ENCODE data around the gene HTR3A. TPM values are rescaled to one million over a fixed set of nuclear protein-coding genes. Genes with fewer than 3 reads are reported as not detected.

HTR3A gene
- total RNA-seq, 1 donor from 2014 or later: not detected

- no peaks in the 10 kb centered on the region for H3K4me1 Mint-ChIP-seq
- DNase-seq (ENCODE audit: low spot score in 2 of 2, unreplicated experiment in 2 of 2): no peak
- H3K4me3 Mint-ChIP-seq: no peak overlapping the region
- H3K36me3 Mint-ChIP-seq: no peaks in the 10 kb centered on the region
- H3K9me3 Mint-ChIP-seq: no peaks in the 10 kb centered on the region
- peaks cover 88% of the 10 kb centered on the region for H3K27me3 Mint-ChIP-seq (ENCODE audit: low read depth)
- H3K27ac Mint-ChIP-seq: no peak overlapping the region
- no peak for TF ChIP-seq CTCF (IDR thresholded peaks at IDR 0.05; ENCODE audit: unreplicated experiment)
These were observed 52.5 kb downstream of the HTR3A start for GRCh38 chr11:114027391-114027790.

- H3K4me3 Mint-ChIP-seq: no peak overlapping the region
- DNase-seq (ENCODE audit: low spot score in 2 of 2, unreplicated experiment in 2 of 2): no peak
- H3K27ac Mint-ChIP-seq: no peak overlapping the region
- no peaks in the 10 kb centered on the region for H3K9me3 Mint-ChIP-seq
- H3K27me3 Mint-ChIP-seq (ENCODE audit: low read depth): peaks cover 88% of the 10 kb centered on the region
- no peaks in the 10 kb centered on the region for H3K4me1 Mint-ChIP-seq
- H3K36me3 Mint-ChIP-seq: no peaks in the 10 kb centered on the region
- no peak for TF ChIP-seq CTCF (IDR thresholded peaks at IDR 0.05; ENCODE audit: unreplicated experiment)
These were observed 53.0 kb downstream of the HTR3A start for GRCh38 chr11:114027926-114028325.

GRCh38 chr11:114031246-114031966 is 56.5 kb downstream of the HTR3A start:
- no peaks in the 10 kb centered on the region for H3K9me3 Mint-ChIP-seq
- no peak for TF ChIP-seq CTCF (IDR thresholded peaks at IDR 0.05; ENCODE audit: unreplicated experiment)
- H3K4me3 Mint-ChIP-seq: no peak overlapping the region
- no peak for DNase-seq (ENCODE audit: low spot score in 2 of 2, unreplicated experiment in 2 of 2)
- H3K36me3 Mint-ChIP-seq: no peaks in the 10 kb centered on the region
- no peak overlapping the region for H3K27ac Mint-ChIP-seq
- no peaks in the 10 kb centered on the region for H3K4me1 Mint-ChIP-seq
- peaks cover 95% of the 10 kb centered on the region for H3K27me3 Mint-ChIP-seq (ENCODE audit: low read depth)

- Mint-ChIP-seq H3K27me3 (ENCODE audit: low read depth) (peaks cover 95% of the 10 kb centered on the region), H3K27ac (no peak overlapping the region), H3K4me3 (no peak overlapping the region), H3K9me3 (no peaks in the 10 kb centered on the region), H3K36me3 (no peaks in the 10 kb centered on the region), H3K4me1 (no peaks in the 10 kb centered on the region)
- no peak for TF ChIP-seq CTCF (IDR thresholded peaks at IDR 0.05; ENCODE audit: unreplicated experiment)
- DNase-seq (ENCODE audit: low spot score in 2 of 2, unreplicated experiment in 2 of 2): no peak
These were observed 57.0 kb downstream of the HTR3A start for GRCh38 chr11:114031967-114032320.

- H3K4me3 Mint-ChIP-seq: no peak overlapping the region
- no peak for TF ChIP-seq CTCF (IDR thresholded peaks at IDR 0.05; ENCODE audit: unreplicated experiment)
- no peaks in the 10 kb centered on the region for H3K36me3 Mint-ChIP-seq
- no peak overlapping the region for H3K27ac Mint-ChIP-seq
- no peak for DNase-seq (ENCODE audit: low spot score in 2 of 2, unreplicated experiment in 2 of 2)
- no peaks in the 10 kb centered on the region for H3K9me3 Mint-ChIP-seq
- H3K4me1 Mint-ChIP-seq: no peaks in the 10 kb centered on the region
- peaks cover 94% of the 10 kb centered on the region for H3K27me3 Mint-ChIP-seq (ENCODE audit: low read depth)
These were observed 58.2 kb downstream of the HTR3A start for GRCh38 chr11:114033066-114033465.

Data from mesothelial cell of epicardium (in vitro differentiated cells).